Ovary (tissue), 9 donors: ENCODE data around the gene LRRC46. TPM values are rescaled to one million over a fixed set of nuclear protein-coding genes. Genes with fewer than 3 reads are reported as not detected.

Source experiments
- DNase-seq, 5 donors: peaks; one replicate each; pipeline ENCODE4 v3.0.0-alpha.2; 2019 to 2020
- H3K27ac ChIP-seq, 2 donors: fragments of 200-600 bp; one replicate each; pipeline versions ENCODE4 v1.5.1 to v1.8.0; 2019 to 2022
- H3K27me3 ChIP-seq: fragments of 200-600 bp; one replicate; pipeline ENCODE4 v1.8.0; 2022
- H3K36me3 ChIP-seq: fragments of 200-600 bp; sonication (generic); one replicate; pipeline ENCODE4 v1.5.1; 2019
- H3K4me1 ChIP-seq: one replicate; pipeline ENCODE4 v1.8.1; 2013; ENCODE audit warnings: mild to moderate bottlenecking, moderate library complexity; ENCODE audit not compliant: insufficient read depth
- H3K4me3 ChIP-seq: fragments of 200-600 bp; sonication (generic); one replicate; pipeline ENCODE4 v1.5.1; 2017
- H3K9me3 ChIP-seq, 2 donors: fragments of 200-600 bp in 1 of 2; sonication (generic) in 1 of 2; one replicate each; pipeline versions ENCODE4 v1.5.1 to v1.8.1; 2013 to 2019; ENCODE audit warnings: mild to moderate bottlenecking in 1 of 2, moderate library complexity in 1 of 2
- EP300 ChIP-seq: sonication (generic); formaldehyde crosslinking; IDR thresholded peaks from one replicate; pipeline ENCODE4 v1.6.1; 2017; ENCODE audit warnings: antibody characterized with exemption
- POLR2A ChIP-seq: fragments of 450-650 bp; IDR thresholded peaks from one replicate; pipeline ENCODE4 v1.6.1; 2017; ENCODE audit warnings: antibody characterized with exemption, mild to moderate bottlenecking, moderate library complexity
- WGBS, 3 donors: extraction: QIAGEN DNeasy Blood & Tissue Kit in 1 of 3; methylation state at CpG; one replicate each; pipeline versions ENCODE4 v1.1.5 to v1.1.7; 2013 to 2017; 5-methylcytosine and 5-hydroxymethylcytosine counted together
- intact Hi-C, 4 donors: fragments of 100-400 bp; cut with DNase I; formaldehyde crosslinking; loops; one replicate each; pipeline versions ENCODE4 v1.11.0 to v1.15.1; 2022 to 2023
- polyA plus RNA-seq, 2 donors: library from polyadenylated mRNA; stranded (reverse); fragments of 200-250 nt in 1 of 2; fragments of 350-450 nt in 1 of 2; fragmentation: Illumina TruSeq in 1 of 2; extraction: RNeasy Lipid Tissue Mini Kit (QIAGEN cat#74804) in 1 of 2; gene quantifications; one replicate each; pipeline ENCODE4 v1.2.3, GENCODE V29; 2013 to 2014
- total RNA-seq, 7 donors: library from RNA; depleted of rRNA in 2 of 7; stranded (reverse); fragments of >200 nt in 2 of 7; fragmentation: NEBNext Ultra II Directional in 3 of 7; extraction: Animal tissue kit (Norgen Biotek cat#: 25700) in 3 of 7; gene quantifications; one replicate each; pipeline versions ENCODE4 v1.1.0 to v1.2.4, GENCODE V29; 2016 to 2023
- TF ChIP-seq, protein P1 (sequence below), 3 donors: fragments of 450-650 bp in 2 of 3; fragments of 200-600 bp in 1 of 3; IDR thresholded peaks; one replicate each; pipeline versions ENCODE4 v1.5.1 to v1.8.0; 2016 to 2022; ENCODE audit warnings: antibody characterized with exemption in 3 of 3, mild to moderate bottlenecking in 1 of 3
- donor health status: DM: no; HTN: no; CAD: no; lungs with moderate emphysema.
- donor health status: DM: no; HTN: no; CAD: no.
- donor health status: Bipolar disorder and iron deficiency.
- donor health status: DM: yes; HTN: yes; CAD: no.
- donor health status: DM: no; HTN: no; CAD: no.
- donor health status: DM: yes; HTN: yes; CAD: no.

LRRC46 gene
- total and polyA plus RNA-seq, 9 donors: 0.31 to 17.1 (median 1.2) TPM

DNA sequence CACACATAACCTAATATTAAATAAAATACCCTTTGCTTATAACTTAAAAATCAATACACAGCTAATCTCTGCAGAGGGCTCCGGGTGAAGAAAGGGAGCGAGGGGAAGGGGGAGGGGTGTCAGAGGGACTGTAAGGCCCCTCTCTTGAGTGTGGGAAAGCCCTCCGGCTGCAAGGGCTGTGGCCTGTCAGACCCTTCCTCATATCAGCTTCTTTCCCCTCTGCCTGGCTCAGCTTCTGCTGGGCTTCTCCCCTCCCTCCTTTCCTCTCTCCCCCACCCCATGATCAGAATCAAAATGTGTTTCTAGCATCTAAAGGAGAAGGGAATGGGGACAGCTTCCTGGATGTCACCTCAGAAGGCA lies 14.2 kb downstream of the LRRC46 start:
- Histone ChIP-seq H3K27ac (no peak overlapping the region), H3K27me3 (no peaks in the 10 kb centered on the region), H3K36me3 (no peaks in the 10 kb centered on the region), H3K4me3 (no peak overlapping the region), H3K4me1 (peaks cover 2% of the 10 kb centered on the region), H3K9me3 (no peaks in the 10 kb centered on the region)
- intact Hi-C loops: loop anchor here in 2 of 4 donors (2.0 to 10.0 kb wide), 3 partner anchors 37 to 109 kb away; partner anchors contain the start of gene PRR15L (in 1 of the 2)
- WGBS, 3 donors: 77 to 83% (median 79%) methylated on average over 3 of the region's 3 CpGs
- TF ChIP-seq POLR2A (no peak), EP300 (no peak)
- TF ChIP-seq, protein P1, sequence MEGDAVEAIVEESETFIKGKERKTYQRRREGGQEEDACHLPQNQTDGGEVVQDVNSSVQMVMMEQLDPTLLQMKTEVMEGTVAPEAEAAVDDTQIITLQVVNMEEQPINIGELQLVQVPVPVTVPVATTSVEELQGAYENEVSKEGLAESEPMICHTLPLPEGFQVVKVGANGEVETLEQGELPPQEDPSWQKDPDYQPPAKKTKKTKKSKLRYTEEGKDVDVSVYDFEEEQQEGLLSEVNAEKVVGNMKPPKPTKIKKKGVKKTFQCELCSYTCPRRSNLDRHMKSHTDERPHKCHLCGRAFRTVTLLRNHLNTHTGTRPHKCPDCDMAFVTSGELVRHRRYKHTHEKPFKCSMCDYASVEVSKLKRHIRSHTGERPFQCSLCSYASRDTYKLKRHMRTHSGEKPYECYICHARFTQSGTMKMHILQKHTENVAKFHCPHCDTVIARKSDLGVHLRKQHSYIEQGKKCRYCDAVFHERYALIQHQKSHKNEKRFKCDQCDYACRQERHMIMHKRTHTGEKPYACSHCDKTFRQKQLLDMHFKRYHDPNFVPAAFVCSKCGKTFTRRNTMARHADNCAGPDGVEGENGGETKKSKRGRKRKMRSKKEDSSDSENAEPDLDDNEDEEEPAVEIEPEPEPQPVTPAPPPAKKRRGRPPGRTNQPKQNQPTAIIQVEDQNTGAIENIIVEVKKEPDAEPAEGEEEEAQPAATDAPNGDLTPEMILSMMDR (IDR thresholded peaks at IDR 0.05): no peak
- DNase-seq: no peak

DNA sequence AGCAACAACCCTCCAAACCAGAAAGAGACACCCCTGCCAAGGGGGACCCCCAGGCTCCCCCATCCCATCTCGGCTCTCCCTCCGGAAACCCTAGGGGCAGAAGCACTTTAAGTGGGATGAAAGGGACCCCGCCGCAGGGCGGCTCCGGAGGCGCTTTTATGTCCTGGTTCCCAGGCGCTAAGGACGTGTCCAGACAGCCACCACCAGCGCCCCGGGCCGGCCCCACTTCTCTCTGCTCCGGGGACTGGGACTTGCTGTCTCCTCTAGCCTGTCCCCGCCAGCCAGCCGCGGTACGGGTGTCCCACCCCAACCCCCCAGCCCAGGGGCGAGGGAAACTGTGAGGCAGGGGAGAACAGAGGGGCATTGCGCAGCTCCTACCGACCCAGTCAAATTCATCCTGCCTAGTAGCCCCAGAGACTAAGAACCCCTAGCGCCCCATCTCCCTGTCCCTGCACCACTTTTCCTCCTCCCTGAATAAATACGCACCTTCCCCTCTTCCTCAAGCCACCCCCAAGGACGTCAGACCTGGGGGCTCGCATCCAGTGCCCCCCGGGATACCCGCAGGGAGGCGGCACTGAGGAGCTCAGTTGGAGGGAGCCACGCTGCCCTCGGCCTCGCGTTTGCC lies 15.4 kb downstream of the LRRC46 start:
- DNase-seq: no peak
- Histone ChIP-seq H3K4me3 (no peak overlapping the region), H3K9me3 (no peaks in the 10 kb centered on the region), H3K4me1 (peaks cover 2% of the 10 kb centered on the region), H3K36me3 (no peaks in the 10 kb centered on the region), H3K27ac (no peak overlapping the region), H3K27me3 (no peaks in the 10 kb centered on the region)
- TF ChIP-seq, protein P1 (IDR thresholded peaks at IDR 0.05): no peak
- no peak for TF ChIP-seq EP300
- no peak for TF ChIP-seq POLR2A
- WGBS, 3 donors: 46 to 64% (median 59%) methylated on average over 31 of the region's 31 CpGs
- intact Hi-C loops: loop anchor here in 2 of 4 donors (2.0 to 10.0 kb wide), 3 partner anchors 35 to 108 kb away; partner anchors contain the start of gene PRR15L (in 1 of the 2)

DNA sequence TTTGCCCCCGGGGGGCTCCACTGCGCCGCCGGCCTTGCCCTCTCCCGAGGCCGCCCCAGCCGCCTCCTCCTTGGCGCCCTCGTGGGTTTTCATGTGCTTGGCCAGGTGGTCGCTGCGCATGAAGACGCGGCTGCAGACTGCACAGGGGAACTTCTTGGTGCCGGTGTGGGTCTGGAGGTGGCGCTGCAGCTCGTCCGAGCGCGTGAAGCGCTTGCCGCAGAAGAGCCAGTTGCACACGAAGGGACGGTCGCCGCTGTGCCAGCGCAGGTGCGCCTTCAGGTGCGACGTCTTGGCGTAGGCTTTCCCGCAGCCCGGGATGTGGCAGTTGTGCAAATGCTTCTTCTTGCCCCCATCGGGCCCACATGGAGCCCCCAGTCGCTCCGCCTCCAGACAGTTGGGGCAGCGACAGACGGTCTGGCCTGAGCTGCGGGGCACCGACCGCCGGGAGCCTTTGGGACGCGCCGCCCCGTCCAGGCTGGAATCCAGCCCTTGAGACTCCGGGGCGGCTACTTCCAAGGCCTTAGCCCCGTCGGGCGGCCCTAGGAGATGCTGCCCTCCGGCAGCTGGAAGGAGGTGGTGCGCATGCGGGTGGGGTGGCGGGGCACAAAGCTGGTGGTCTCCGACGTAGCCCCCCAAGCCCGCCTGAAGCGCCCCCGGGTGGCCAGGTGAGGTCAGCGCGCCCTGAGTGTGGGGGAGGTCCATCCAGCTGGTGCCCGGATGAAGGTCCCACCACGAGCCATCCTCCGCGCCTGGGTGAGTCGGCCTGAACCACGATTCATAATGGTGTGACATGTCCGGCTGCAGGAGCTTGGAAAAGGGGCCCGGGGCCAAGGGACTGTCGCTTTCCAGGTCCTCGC lies 16.1 kb downstream of the LRRC46 start:
- peaks cover 2% of the 10 kb centered on the region for H3K4me1 ChIP-seq
- intact Hi-C loops: loop anchor here in 2 of 4 donors (2.0 to 10.0 kb wide), 3 partner anchors 35 to 107 kb away; partner anchors contain the start of gene PRR15L (in 1 of the 2)
- no peak overlapping the region for H3K4me3 ChIP-seq

DNA sequence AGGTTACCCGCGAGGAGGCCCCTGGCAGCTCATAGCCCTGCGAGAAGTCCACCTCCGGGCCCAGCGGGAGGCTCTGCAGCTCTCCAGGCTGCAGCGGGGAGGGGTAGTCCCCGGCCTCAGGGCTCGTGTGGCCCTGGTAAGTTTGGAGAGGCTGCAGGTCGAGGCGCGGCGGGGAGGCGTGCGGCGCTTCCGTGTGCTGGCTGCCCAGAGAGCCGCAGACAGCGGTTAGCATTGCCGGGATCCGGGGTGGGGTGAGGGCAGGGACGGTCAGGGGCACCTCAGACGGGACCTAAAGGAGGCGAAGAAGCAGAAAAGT lies 16.7 kb downstream of the LRRC46 start:
- no peaks in the 10 kb centered on the region for H3K27me3 ChIP-seq
- intact Hi-C loops: loop anchor here in 1 of 4 donors (5.0 to 10.0 kb wide), 2 partner anchors 34 to 107 kb away; partner anchors contain the start of gene PRR15L
- H3K4me3 ChIP-seq: no peak overlapping the region
- no peaks in the 10 kb centered on the region for H3K36me3 ChIP-seq
- 73 to 84% (median 73%) methylated on average over 23 of the region's 23 CpGs for WGBS, 3 donors
- TF ChIP-seq POLR2A (no peak), EP300 (no peak)
- TF ChIP-seq, protein P1 (IDR thresholded peaks at IDR 0.05): no peak
- H3K27ac ChIP-seq: no peak overlapping the region
- H3K9me3 ChIP-seq: no peaks in the 10 kb centered on the region
- H3K4me1 ChIP-seq: peaks cover 2% of the 10 kb centered on the region
- DNase-seq: no peak

More for the DNA sequence above, 16.1 kb downstream of the LRRC46 start:
- H3K27me3 ChIP-seq: no peaks in the 10 kb centered on the region
- TF ChIP-seq POLR2A (no peak), EP300 (no peak)
- TF ChIP-seq, protein P1 (IDR thresholded peaks at IDR 0.05): no peak
- H3K9me3 ChIP-seq: no peaks in the 10 kb centered on the region
- WGBS, 3 donors: 47 to 73% (median 55%) methylated on average over 57 to 71 of the region's 71 CpGs
- no peaks in the 10 kb centered on the region for H3K36me3 ChIP-seq
- no peak for DNase-seq
- H3K27ac ChIP-seq: no peak overlapping the region
